ENCODE measurements around the gene LAMC1. TPM values are rescaled to one million over a fixed set of nuclear protein-coding genes. Genes with fewer than 3 reads are reported as not detected.

LAMC1 gene
- polyA plus RNA-seq, 1 of the 3 experiments (the other 2 are of a cell fraction), result 101 TPM

GRCh38 chr1:183004141-183004540, 19.1 kb upstream of the LAMC1 start (continued):
- no peak for TF ChIP-seq SIN3A (IDR thresholded peaks at IDR 0.05; ENCODE audit: borderline replicate concordance, low read depth, low read length)

GRCh38 chr1:183011859-183012258, 11.4 kb upstream of the LAMC1 start:
- no peaks in the 10 kb centered on the region for H3F3A ChIP-seq (replicated peaks; ENCODE audit: insufficient read depth)
- no peaks in the 10 kb centered on the region for H3K36me3 ChIP-seq (replicated peaks in 1 of 2; ENCODE audit: control insufficient read depth in 1 of 2, insufficient read depth in 2 of 2, low read length in 1 of 2)
- H2AFZ ChIP-seq (ENCODE audit: low read depth), result no peak overlapping the region
- H3K9ac ChIP-seq, result no peak overlapping the region
- no peak overlapping the region for H3K27ac ChIP-seq (ENCODE audit: low read depth in 2 of 2, low read length in 1 of 2)
- H3K4me1 ChIP-seq (ENCODE audit: control insufficient read depth in 1 of 2, insufficient read depth in 2 of 2, low read depth in 1 of 2, low read length in 1 of 2), result no peaks in the 10 kb centered on the region
- no peaks in the 10 kb centered on the region; the same call in 1 of the 2 replicates for H3K9me2 ChIP-seq
- H3K9me3 ChIP-seq, result no peaks in the 10 kb centered on the region
- 81% methylated on average over 4 of the region's 4 CpGs for WGBS (ENCODE audit: low lambda C conversion rate)
- no peaks in the 10 kb centered on the region for H4K20me1 ChIP-seq (ENCODE audit: insufficient read depth)
- no peaks in the 10 kb centered on the region for H3K79me2 ChIP-seq (ENCODE audit: insufficient read depth)
- DNase-seq, result no peak
- TF ChIP-seq FOXJ3 (CRISPR knock-in tag; IDR thresholded peaks at IDR 0.05) (no peak), RAD21 (IDR thresholded peaks at IDR 0.05; ENCODE audit: low read length) (no peak), FOXM1 (IDR thresholded peaks at IDR 0.05; ENCODE audit: low read depth) (no peak), MXI1 (IDR thresholded peaks at IDR 0.05; ENCODE audit: low read depth, low read length) (no peak), POLR2AphosphoS5 (IDR thresholded peaks at IDR 0.05; ENCODE audit: low read depth, low read length) (no peak), GABPA (IDR thresholded peaks at IDR 0.05; ENCODE audit: low read depth) (no peak), RXRA (IDR thresholded peaks at IDR 0.05; ENCODE audit: borderline replicate concordance, low read depth) (no peak), TAF1 (IDR thresholded peaks at IDR 0.05; ENCODE audit: borderline replicate concordance, low read depth, low read length) (no peak), NRF1 (IDR thresholded peaks at IDR 0.05; ENCODE audit: low read depth, low read length) (no peak), YY1 (IDR thresholded peaks at IDR 0.05; ENCODE audit: low read depth) (no peak), SIN3A (IDR thresholded peaks at IDR 0.05; ENCODE audit: borderline replicate concordance, low read depth, low read length) (no peak)
- TF ChIP-seq, protein P1, sequence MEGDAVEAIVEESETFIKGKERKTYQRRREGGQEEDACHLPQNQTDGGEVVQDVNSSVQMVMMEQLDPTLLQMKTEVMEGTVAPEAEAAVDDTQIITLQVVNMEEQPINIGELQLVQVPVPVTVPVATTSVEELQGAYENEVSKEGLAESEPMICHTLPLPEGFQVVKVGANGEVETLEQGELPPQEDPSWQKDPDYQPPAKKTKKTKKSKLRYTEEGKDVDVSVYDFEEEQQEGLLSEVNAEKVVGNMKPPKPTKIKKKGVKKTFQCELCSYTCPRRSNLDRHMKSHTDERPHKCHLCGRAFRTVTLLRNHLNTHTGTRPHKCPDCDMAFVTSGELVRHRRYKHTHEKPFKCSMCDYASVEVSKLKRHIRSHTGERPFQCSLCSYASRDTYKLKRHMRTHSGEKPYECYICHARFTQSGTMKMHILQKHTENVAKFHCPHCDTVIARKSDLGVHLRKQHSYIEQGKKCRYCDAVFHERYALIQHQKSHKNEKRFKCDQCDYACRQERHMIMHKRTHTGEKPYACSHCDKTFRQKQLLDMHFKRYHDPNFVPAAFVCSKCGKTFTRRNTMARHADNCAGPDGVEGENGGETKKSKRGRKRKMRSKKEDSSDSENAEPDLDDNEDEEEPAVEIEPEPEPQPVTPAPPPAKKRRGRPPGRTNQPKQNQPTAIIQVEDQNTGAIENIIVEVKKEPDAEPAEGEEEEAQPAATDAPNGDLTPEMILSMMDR (IDR thresholded peaks at IDR 0.05), result no peak
- TF ChIP-seq, protein P2, sequence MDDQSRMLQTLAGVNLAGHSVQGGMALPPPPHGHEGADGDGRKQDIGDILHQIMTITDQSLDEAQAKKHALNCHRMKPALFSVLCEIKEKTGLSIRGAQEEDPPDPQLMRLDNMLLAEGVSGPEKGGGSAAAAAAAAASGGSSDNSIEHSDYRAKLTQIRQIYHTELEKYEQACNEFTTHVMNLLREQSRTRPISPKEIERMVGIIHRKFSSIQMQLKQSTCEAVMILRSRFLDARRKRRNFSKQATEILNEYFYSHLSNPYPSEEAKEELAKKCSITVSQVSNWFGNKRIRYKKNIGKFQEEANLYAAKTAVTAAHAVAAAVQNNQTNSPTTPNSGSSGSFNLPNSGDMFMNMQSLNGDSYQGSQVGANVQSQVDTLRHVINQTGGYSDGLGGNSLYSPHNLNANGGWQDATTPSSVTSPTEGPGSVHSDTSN (IDR thresholded peaks at IDR 0.05), result no peak
- TF ChIP-seq, protein P3, sequence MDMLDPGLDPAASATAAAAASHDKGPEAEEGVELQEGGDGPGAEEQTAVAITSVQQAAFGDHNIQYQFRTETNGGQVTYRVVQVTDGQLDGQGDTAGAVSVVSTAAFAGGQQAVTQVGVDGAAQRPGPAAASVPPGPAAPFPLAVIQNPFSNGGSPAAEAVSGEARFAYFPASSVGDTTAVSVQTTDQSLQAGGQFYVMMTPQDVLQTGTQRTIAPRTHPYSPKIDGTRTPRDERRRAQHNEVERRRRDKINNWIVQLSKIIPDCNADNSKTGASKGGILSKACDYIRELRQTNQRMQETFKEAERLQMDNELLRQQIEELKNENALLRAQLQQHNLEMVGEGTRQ (IDR thresholded peaks at IDR 0.05; ENCODE audit: borderline replicate concordance, low read depth, low read length), result no peak
- POLR2A ChIA-PET, result no interaction called here
- CTCF ChIA-PET, result no interaction called here
- H3K27me3 ChIP-seq (ENCODE audit: insufficient read depth), result no peaks in the 10 kb centered on the region
- no peak overlapping the region for H3K4me3 ChIP-seq (ENCODE audit: low read depth in 2 of 2, low read length in 1 of 2)
- no peak overlapping the region for H3K4me2 ChIP-seq

All from SK-N-SH (cell line).